K562 (cell line): ENCODE data around the gene RMC1. TPM values are rescaled to one million over a fixed set of nuclear protein-coding genes. Genes with fewer than 3 reads are reported as not detected.

Experiments
- BMI1 ChIP-seq: fragments of 150-350 bp; IDR thresholded peaks from 2 replicates; pipeline ENCODE4 v1.6.1; 2014; ENCODE audit warnings: low read length
- DMBX1 ChIP-seq: fragments of 250-450 bp; sonication (Bioruptor Pico); IDR thresholded peaks from 2 replicates; pipeline ENCODE4 v1.8.0; 2022; ENCODE audit warnings: inconsistent platforms, mild to moderate bottlenecking, moderate library complexity, borderline replicate concordance
- ESRRB ChIP-seq: fragments of 250-450 bp; sonication (Bioruptor Pico); IDR thresholded peaks from 2 replicates; pipeline ENCODE4 v1.5.0; 2020; ENCODE audit warnings: mild to moderate bottlenecking, moderate library complexity, borderline replicate concordance
- ETV1 ChIP-seq: fragments of 450-650 bp; conservative IDR thresholded peaks from 2 replicates; pipeline ENCODE4 v1.6.1; 2016; ENCODE audit warnings: missing genetic modification characterization, control low read depth, low read depth, missing compliant biosample characterization
- GATA2 ChIP-seq: sonication (generic); formaldehyde crosslinking; IDR thresholded peaks from 2 replicates; pipeline ENCODE4 v1.4.0; 2020; ENCODE audit warnings: mild to moderate bottlenecking, missing genetic modification reagents
- HDGF ChIP-seq: fragments of 450-650 bp; IDR thresholded peaks from 2 replicates; pipeline ENCODE4 v1.6.1; 2016
- HNRNPH1 ChIP-seq: fragments of 200-400 bp; formaldehyde crosslinking; optimal IDR thresholded peaks from 2 replicates; pipeline ENCODE3; 2017; ENCODE audit warnings: low read depth, mild to moderate bottlenecking, low read length, moderate library complexity
- KAT8 ChIP-seq: fragments of 450-650 bp; IDR thresholded peaks from 2 replicates; pipeline ENCODE4 v1.6.1; 2016; ENCODE audit warnings: low read depth, mild to moderate bottlenecking
- MED1 ChIP-seq: sonication (generic); formaldehyde crosslinking; IDR thresholded peaks from 2 replicates; pipeline ENCODE4 v1.8.1; 2023; ENCODE audit warnings: missing genetic modification reagents, borderline replicate concordance
- RUNX1 ChIP-seq: sonication (generic); IDR thresholded peaks from 2 replicates; pipeline ENCODE4 v1.6.1; 2016; ENCODE audit warnings: antibody characterized with exemption, low read depth
- SAP30 ChIP-seq: fragments of 200-600 bp; sonication (generic); IDR thresholded peaks from 2 replicates; pipeline ENCODE4 v1.6.1; 2012; ENCODE audit warnings: borderline replicate concordance, low read depth, mild to moderate bottlenecking, moderate library complexity, low read length, control low read depth, inconsistent platforms; ENCODE audit not compliant: insufficient read depth, poor library complexity, severe bottlenecking
- SMAD2 ChIP-seq: fragments of 150-350 bp; IDR thresholded peaks from 2 replicates; pipeline ENCODE4 v1.6.1; 2014; ENCODE audit warnings: low read depth, mild to moderate bottlenecking, low read length
- SOX6 ChIP-seq: fragments of 450-650 bp; IDR thresholded peaks from 2 replicates; pipeline ENCODE4 v1.6.1; 2014; ENCODE audit warnings: mild to moderate bottlenecking
- ZBED1 ChIP-seq: IDR thresholded peaks from 2 replicates; pipeline ENCODE4 v1.6.1; 2014
- ZNF143 ChIP-seq: sonication (generic); formaldehyde crosslinking; IDR thresholded peaks from 2 replicates; pipeline ENCODE4 v1.9.0; 2022; ENCODE audit warnings: mild to moderate bottlenecking, missing genetic modification reagents
- ZNF165 ChIP-seq: fragments of 250-450 bp; sonication (Bioruptor Pico); IDR thresholded peaks from 2 replicates; pipeline ENCODE4 v1.4.0; 2020; ENCODE audit warnings: borderline replicate concordance
- ZNF384 ChIP-seq: IDR thresholded peaks from 2 replicates; pipeline ENCODE4 v1.6.1; 2012; ENCODE audit warnings: low read depth, low read length, improper control_type of control experiment
- ZNF766 ChIP-seq: fragments of 200-800 bp; sonication (Bioruptor generic); conservative IDR thresholded peaks from 2 replicates; pipeline ENCODE4 v1.6.1; 2016; ENCODE audit warnings: missing genetic modification characterization, missing compliant biosample characterization
- polyA plus RNA-seq, 8 experiments: library from polyadenylated mRNA; depleted of rRNA in 4 of 8; stranded (reverse) in 5 of 8; unstranded in 3 of 8; fragments of >200 nt; fragmentation: Nextera tagmentation in 2 of 8; fragmentation: Illumina TruSeq in 1 of 8; extraction: Ambion mirVana in 2 of 8; extraction: Trizol in 1 of 8; gene quantifications; 2 replicates each; pipeline versions ENCODE4 v1.2.1 to v1.2.3, GENCODE V29; 2011 to 2014; ENCODE audit warnings: inconsistent platforms in 1 of 8, missing spikeins in 1 of 8
- total RNA-seq, 7 experiments: library from RNA; depleted of rRNA in 6 of 7; stranded (reverse); fragments of >200 nt in 6 of 7; fragmentation: Illumina TruSeq in 2 of 7; extraction: Trizol in 2 of 7; gene quantifications; 2 replicates each; pipeline versions ENCODE4 v1.2.1 to v1.2.3, GENCODE V29; 2011 to 2021; ENCODE audit warnings: low replicate concordance in 1 of 7
- TF ChIP-seq, protein P1 (sequence below): fragments of 450-650 bp; formaldehyde crosslinking; IDR thresholded peaks from 2 replicates; pipeline ENCODE4 v1.4.0; 2020; ENCODE audit warnings: mild to moderate bottlenecking, moderate library complexity
- TF ChIP-seq, protein P2 (sequence below): fragments of 250-450 bp; sonication (Bioruptor Pico); IDR thresholded peaks from 2 replicates; pipeline ENCODE4 v1.8.0; 2021; ENCODE audit warnings: moderate library complexity, mild to moderate bottlenecking, inconsistent platforms
- TF ChIP-seq, protein P3 (sequence below): fragments of 450-650 bp; formaldehyde crosslinking; IDR thresholded peaks from 2 replicates; pipeline ENCODE4 v1.4.0; 2022; ENCODE audit warnings: missing genetic modification characterization
- TF ChIP-seq, protein P4 (sequence below): fragments of 250-450 bp; sonication (Bioruptor Pico); IDR thresholded peaks from 2 replicates; pipeline ENCODE4 v1.8.0; 2022; ENCODE audit warnings: moderate library complexity, mild to moderate bottlenecking, inconsistent platforms
- TF ChIP-seq, protein P5 (sequence below): fragments of 250-450 bp; sonication (Bioruptor Pico); IDR thresholded peaks from 2 replicates; pipeline ENCODE4 v1.8.0; 2022; ENCODE audit warnings: inconsistent platforms

The RMC1 gene
- total and polyA plus RNA-seq, 9 of the 15 experiments (the other 6 are each of a cell fraction or from before 2014, with no cell fraction given), result 7.5 to 42.4 (median 35.5) TPM

DNA sequence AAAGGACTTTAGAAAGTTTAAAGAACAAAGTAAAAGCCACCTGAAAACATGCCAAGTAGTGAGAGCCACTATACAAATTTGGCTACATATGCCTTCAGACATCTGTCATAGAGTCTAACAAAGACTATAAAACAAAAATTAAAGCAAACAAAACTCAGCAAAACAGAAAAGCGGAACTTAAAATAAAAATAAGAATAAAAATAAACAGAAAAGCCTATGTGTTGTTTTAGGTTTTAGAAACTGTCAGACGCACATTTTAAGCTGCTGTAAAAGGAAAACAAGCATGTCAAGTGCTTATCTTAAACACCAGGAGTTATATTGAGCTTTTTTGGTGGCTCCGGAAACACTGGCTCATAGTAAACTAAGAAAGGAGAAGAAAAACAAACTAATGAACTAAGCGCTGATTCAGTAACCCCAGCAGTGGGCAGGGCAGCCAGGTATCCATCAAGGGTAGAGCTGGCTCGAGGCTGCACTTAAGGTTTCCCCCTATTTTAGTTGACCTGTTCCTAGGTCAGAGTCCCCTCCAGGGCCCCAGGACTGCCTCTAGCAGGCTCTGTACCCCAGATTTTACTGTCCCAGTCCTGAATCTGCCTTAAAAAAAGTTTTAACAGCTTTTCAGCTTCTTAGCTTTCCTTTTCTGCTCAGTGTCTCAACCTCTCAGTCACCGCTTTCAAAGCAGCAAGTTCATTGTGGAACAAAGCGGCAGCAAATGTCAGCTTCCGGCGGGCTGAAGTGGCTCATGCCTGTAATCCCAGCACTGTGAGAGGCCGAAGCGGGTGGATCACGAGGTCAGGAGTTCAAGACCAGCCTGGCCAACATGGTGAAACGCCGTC lies 15.4 kb upstream of the RMC1 start (continued):
- TF ChIP-seq, protein P1, sequence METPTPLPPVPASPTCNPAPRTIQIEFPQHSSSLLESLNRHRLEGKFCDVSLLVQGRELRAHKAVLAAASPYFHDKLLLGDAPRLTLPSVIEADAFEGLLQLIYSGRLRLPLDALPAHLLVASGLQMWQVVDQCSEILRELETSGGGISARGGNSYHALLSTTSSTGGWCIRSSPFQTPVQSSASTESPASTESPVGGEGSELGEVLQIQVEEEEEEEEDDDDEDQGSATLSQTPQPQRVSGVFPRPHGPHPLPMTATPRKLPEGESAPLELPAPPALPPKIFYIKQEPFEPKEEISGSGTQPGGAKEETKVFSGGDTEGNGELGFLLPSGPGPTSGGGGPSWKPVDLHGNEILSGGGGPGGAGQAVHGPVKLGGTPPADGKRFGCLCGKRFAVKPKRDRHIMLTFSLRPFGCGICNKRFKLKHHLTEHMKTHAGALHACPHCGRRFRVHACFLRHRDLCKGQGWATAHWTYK, result no peak
- TF ChIP-seq, protein P2, sequence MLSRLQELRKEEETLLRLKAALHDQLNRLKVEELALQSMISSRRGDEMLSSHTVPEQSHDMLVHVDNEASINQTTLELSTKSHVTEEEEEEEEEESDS (CRISPR knock-in tag), result no peak
- TF ChIP-seq, protein P3, sequence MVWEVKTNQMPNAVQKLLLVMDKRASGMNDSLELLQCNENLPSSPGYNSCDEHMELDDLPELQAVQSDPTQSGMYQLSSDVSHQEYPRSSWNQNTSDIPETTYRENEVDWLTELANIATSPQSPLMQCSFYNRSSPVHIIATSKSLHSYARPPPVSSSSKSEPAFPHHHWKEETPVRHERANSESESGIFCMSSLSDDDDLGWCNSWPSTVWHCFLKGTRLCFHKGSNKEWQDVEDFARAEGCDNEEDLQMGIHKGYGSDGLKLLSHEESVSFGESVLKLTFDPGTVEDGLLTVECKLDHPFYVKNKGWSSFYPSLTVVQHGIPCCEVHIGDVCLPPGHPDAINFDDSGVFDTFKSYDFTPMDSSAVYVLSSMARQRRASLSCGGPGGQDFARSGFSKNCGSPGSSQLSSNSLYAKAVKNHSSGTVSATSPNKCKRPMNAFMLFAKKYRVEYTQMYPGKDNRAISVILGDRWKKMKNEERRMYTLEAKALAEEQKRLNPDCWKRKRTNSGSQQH, result no peak
- TF ChIP-seq ZNF766 (CRISPR knock-in tag) (0 out of 2 replicates have a peak, but pooled peaks have one; percentile 15), ZBED1 (no peak), HDGF (no peak), ZNF143 (no peak), SMAD2 (no peak), ESRRB (CRISPR knock-in tag) (no peak), SAP30 (no peak), ZNF384 (no peak), KAT8 (no peak), GATA2 (peak; percentile 66), DMBX1 (no peak; the same call in 1 of the 2 replicates), MED1 (CRISPR knock-in tag) (no peak), BMI1 (no peak), HNRNPH1 (no peak), RUNX1 (no peak), SOX6 (peak; percentile 80), ZNF165 (CRISPR knock-in tag) (no peak), ETV1 (tag) (peak; percentile 80)
- TF ChIP-seq, protein P4, sequence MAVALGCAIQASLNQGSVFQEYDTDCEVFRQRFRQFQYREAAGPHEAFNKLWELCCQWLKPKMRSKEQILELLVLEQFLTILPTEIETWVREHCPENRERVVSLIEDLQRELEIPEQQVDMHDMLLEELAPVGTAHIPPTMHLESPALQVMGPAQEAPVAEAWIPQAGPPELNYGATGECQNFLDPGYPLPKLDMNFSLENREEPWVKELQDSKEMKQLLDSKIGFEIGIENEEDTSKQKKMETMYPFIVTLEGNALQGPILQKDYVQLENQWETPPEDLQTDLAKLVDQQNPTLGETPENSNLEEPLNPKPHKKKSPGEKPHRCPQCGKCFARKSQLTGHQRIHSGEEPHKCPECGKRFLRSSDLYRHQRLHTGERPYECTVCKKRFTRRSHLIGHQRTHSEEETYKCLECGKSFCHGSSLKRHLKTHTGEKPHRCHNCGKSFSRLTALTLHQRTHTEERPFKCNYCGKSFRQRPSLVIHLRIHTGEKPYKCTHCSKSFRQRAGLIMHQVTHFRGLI (CRISPR knock-in tag), result no peak
- TF ChIP-seq, protein P5, sequence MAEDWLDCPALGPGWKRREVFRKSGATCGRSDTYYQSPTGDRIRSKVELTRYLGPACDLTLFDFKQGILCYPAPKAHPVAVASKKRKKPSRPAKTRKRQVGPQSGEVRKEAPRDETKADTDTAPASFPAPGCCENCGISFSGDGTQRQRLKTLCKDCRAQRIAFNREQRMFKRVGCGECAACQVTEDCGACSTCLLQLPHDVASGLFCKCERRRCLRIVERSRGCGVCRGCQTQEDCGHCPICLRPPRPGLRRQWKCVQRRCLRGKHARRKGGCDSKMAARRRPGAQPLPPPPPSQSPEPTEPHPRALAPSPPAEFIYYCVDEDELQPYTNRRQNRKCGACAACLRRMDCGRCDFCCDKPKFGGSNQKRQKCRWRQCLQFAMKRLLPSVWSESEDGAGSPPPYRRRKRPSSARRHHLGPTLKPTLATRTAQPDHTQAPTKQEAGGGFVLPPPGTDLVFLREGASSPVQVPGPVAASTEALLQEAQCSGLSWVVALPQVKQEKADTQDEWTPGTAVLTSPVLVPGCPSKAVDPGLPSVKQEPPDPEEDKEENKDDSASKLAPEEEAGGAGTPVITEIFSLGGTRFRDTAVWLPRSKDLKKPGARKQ, result no peak
